GM10266 (cell line): ENCODE data around the gene ARMC3.

Experiments
- DNase-seq: peaks from one replicate; pipeline ENCODE4 v3.0.0; 2012; ENCODE audit errors: extremely low spot score
- TF ChIP-seq, protein P1 (sequence below): IDR thresholded peaks from 2 replicates; pipeline ENCODE4 v1.5.1; 2012; ENCODE audit warnings: mild to moderate bottlenecking, low read depth; ENCODE audit not compliant: control insufficient read depth, insufficient read depth; ENCODE audit errors: missing control alignments

Gene ARMC3

DNA sequence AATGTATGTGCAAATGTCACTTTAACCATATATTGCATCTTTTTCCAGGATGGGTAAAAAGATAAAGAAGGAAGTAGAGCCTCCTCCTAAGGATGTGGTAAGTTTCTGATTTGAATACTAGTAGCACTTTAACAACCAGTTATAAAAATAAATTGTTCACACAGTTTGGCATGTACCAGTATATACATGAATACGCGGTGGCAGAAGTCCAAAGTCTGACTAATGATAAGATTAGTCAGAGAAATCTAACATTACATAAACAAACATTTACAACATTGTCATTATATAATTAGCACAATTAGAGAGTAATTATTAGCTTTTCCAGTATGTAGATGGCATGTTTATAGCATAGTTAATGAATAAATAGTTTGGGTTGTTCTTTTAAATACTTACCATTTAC lies 4.1 kb downstream of the ARMC3 start:
- TF ChIP-seq, protein P1, sequence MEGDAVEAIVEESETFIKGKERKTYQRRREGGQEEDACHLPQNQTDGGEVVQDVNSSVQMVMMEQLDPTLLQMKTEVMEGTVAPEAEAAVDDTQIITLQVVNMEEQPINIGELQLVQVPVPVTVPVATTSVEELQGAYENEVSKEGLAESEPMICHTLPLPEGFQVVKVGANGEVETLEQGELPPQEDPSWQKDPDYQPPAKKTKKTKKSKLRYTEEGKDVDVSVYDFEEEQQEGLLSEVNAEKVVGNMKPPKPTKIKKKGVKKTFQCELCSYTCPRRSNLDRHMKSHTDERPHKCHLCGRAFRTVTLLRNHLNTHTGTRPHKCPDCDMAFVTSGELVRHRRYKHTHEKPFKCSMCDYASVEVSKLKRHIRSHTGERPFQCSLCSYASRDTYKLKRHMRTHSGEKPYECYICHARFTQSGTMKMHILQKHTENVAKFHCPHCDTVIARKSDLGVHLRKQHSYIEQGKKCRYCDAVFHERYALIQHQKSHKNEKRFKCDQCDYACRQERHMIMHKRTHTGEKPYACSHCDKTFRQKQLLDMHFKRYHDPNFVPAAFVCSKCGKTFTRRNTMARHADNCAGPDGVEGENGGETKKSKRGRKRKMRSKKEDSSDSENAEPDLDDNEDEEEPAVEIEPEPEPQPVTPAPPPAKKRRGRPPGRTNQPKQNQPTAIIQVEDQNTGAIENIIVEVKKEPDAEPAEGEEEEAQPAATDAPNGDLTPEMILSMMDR = no peak
- DNase-seq = no peak

- no peak for DNase-seq
- TF ChIP-seq, protein P1 = no peak
These were observed 4.9 kb downstream of the ARMC3 start for GRCh38 chr10:22932626-22933370.

DNA sequence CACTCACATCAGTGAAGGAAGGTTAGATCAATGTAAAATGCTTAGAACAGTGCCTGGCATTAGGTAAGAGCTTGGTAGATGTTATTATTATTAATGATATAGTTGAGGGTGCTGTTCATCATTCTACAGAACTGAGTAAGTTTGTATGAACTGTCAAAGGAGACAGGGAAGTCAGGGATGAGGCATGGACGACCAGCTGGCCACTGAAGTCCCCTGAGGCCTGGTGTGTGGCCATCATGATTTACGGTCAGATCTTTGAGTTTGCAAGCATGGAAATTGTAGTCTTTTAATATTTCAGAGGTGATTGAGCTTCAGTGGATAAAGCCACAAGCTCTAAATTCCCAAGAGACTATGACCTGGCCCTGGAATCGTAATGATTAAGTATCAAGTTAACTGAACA lies 6.9 kb downstream of the ARMC3 start:
- TF ChIP-seq, protein P1 = no peak

DNA sequence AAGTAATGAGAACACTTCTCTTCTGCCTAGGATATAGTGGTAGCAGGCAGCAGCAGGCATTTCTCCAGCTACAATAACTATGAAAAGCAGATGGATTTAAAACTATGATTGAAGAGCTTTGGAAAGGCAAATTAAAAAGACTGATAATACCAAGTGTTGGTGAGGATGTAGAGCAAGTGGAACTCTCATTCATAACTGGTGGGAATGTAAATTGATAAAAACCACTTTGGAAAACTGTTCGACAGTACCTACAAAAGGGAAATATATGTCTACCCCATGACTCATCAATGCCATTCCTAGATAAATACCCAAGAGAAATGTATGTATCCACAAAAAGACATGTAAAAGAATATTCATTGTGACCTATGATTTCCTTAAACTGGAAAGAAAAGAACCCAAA lies 14.6 kb downstream of the ARMC3 start:
- DNase-seq = no peak
- TF ChIP-seq, protein P1 = no peak

More for the DNA sequence above, 6.9 kb downstream of the ARMC3 start:
- no peak for DNase-seq

- DNase-seq = no peak
- TF ChIP-seq, protein P1 = no peak
These were observed 18.3 kb downstream of the ARMC3 start for GRCh38 chr10:22945934-22946673.

- TF ChIP-seq, protein P1 = no peak
- DNase-seq = no peak
These were observed 27.1 kb downstream of the ARMC3 start for GRCh38 chr10:22954970-22955369.

GRCh38 chr10:22958338-22958737 lies 30.5 kb downstream of the ARMC3 start:
- TF ChIP-seq, protein P1 = no peak
- DNase-seq = no peak
